ENCODE measurements around the gene SOCS2. TPM values are rescaled to one million over a fixed set of nuclear protein-coding genes. Genes with fewer than 3 reads are reported as not detected.

SOCS2 gene
- total and polyA plus RNA-seq, 2 of the 13 experiments (the other 11 are each of a cell fraction or from before 2014, with no cell fraction given): 0.62 to 1.5 TPM

DNA sequence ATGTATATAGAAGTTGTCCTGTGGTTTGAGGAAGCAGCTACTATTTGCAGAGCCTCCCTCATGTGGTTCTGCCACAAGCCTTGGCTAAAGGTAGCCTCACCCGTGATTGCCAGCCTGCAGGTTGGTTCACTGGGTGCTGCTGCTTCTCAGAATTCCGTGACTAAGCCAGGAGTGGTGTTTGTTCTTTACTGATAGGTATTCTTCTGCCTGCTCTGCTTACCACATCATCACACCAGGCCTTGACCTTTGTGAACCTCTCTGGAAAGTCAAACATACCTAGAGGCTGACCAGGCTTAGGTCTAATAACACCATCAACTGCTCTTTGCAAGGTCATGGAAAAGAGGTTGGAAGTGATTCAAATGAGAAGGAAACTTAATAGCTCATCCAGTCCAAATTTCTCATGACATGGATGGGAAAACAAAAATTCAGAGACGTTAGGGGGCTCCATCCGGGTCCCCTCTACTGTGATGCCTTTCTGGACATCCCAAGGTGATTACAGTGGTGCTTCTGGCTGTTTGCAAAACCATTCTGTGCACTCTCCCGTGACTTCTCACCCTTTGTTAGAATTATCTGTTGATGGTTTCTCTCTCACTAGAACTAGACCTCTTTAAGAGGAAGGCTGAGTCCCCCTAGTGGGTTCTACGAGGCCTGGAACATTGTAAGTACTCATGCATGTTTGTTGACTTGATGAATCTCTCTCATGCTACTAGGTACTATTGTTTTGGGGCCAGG is 8.5 kb upstream of the SOCS2 start (continued):
- TF ChIP-seq ZNF275 (CRISPR knock-in tag; IDR thresholded peaks at IDR 0.05; ENCODE audit: borderline replicate concordance) (peak; percentile 87; the same call in 1 of the 2 replicates), CENPT (CRISPR knock-in tag; IDR thresholded peaks at IDR 0.05; ENCODE audit: low read depth) (no peak), AKNA (CRISPR knock-in tag; IDR thresholded peaks at IDR 0.05; ENCODE audit: borderline replicate concordance) (no peak), KLF6 (CRISPR knock-in tag; IDR thresholded peaks at IDR 0.05) (0 out of 2 replicates have a peak, but pooled peaks have one; percentile 34), NFKB2 (CRISPR knock-in tag; IDR thresholded peaks at IDR 0.05; ENCODE audit: borderline replicate concordance) (no peak), TBL1XR1 (IDR thresholded peaks at IDR 0.05; ENCODE audit: borderline replicate concordance, low read length, partially characterized antibody) (peak; percentile 80), ZSCAN20 (CRISPR knock-in tag; IDR thresholded peaks at IDR 0.05; ENCODE audit: borderline replicate concordance) (no peak), ZFP1 (CRISPR knock-in tag; IDR thresholded peaks at IDR 0.05) (0 out of 2 replicates have a peak, but pooled peaks have one; percentile 58), GMEB1 (CRISPR knock-in tag; IDR thresholded peaks at IDR 0.05; ENCODE audit: borderline replicate concordance) (0 out of 2 replicates have a peak, but pooled peaks have one; percentile 43), ZMYM3 (CRISPR knock-in tag; IDR thresholded peaks at IDR 0.05) (peak; percentile 53; the same call in 1 of the 2 replicates), ZFP90 (CRISPR knock-in tag; IDR thresholded peaks at IDR 0.05; ENCODE audit: borderline replicate concordance) (peak; percentile 46; the same call in 1 of the 2 replicates)
- TF ChIP-seq, protein P1, sequence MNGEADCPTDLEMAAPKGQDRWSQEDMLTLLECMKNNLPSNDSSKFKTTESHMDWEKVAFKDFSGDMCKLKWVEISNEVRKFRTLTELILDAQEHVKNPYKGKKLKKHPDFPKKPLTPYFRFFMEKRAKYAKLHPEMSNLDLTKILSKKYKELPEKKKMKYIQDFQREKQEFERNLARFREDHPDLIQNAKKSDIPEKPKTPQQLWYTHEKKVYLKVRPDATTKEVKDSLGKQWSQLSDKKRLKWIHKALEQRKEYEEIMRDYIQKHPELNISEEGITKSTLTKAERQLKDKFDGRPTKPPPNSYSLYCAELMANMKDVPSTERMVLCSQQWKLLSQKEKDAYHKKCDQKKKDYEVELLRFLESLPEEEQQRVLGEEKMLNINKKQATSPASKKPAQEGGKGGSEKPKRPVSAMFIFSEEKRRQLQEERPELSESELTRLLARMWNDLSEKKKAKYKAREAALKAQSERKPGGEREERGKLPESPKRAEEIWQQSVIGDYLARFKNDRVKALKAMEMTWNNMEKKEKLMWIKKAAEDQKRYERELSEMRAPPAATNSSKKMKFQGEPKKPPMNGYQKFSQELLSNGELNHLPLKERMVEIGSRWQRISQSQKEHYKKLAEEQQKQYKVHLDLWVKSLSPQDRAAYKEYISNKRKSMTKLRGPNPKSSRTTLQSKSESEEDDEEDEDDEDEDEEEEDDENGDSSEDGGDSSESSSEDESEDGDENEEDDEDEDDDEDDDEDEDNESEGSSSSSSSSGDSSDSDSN (CRISPR knock-in tag; IDR thresholded peaks at IDR 0.05): peak; percentile 69
- TF ChIP-seq, protein P2, sequence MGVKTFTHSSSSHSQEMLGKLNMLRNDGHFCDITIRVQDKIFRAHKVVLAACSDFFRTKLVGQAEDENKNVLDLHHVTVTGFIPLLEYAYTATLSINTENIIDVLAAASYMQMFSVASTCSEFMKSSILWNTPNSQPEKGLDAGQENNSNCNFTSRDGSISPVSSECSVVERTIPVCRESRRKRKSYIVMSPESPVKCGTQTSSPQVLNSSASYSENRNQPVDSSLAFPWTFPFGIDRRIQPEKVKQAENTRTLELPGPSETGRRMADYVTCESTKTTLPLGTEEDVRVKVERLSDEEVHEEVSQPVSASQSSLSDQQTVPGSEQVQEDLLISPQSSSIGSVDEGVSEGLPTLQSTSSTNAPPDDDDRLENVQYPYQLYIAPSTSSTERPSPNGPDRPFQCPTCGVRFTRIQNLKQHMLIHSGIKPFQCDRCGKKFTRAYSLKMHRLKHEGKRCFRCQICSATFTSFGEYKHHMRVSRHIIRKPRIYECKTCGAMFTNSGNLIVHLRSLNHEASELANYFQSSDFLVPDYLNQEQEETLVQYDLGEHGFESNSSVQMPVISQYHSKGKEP (CRISPR knock-in tag; IDR thresholded peaks at IDR 0.05): 0 out of 2 replicates have a peak, but pooled peaks have one; percentile 27
